ENCODE data around the gene MAFB. TPM values are rescaled to one million over a fixed set of nuclear protein-coding genes. Genes with fewer than 3 reads are reported as not detected.
A peak's percentile ranks its signal among the peaks of the same experiment; 100 is the strongest.

MAFB gene
- total RNA-seq, 4 donors from 2014 or later = 36.2 to 61.7 (median 39.6) TPM

DNA sequence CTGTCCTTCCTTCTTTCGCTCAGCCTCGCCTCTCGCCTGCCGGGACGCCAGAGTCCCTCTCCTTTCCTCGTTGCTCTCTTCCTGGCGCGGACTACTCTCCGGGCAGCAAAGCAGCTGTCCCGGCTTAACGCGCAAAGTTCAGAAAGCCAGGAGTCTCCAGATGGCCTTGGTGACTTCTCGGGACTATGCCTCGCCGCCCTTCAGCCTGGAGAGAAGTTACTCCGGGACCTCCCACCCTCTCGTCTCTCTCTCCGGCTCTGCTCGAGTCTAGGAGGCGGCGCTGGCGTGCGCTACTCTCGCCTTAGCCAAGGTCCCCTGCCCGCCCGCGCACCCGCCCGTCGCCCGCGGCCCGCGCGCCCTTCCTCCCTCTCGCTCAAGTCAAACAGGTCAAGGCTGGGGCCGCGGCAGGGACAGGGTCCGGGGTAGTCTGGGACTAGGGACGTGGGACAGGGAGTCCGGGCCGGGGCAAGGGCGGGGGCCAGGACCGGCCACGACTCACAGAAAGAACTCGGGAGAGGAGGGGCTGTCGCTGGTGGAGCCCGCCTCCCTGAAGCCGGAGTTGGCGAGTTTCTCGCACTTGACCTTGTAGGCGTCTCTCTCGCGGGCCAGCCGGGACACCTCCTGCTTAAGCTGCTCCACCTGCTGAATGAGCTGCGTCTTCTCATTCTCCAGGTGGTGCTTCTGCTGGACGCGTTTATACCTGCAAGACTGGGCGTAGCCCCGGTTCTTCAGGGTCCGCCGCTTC, 1.5 kb downstream of the MAFB start:
- H3K36me3 ChIP-seq = peaks cover 0 to 20% (median 0%) of the 10 kb centered on the region in 3 donors
- H3K4me3 ChIP-seq = peak overlapping the region; percentile 70 to 84 (median 80)
- TF ChIP-seq, protein P1, sequence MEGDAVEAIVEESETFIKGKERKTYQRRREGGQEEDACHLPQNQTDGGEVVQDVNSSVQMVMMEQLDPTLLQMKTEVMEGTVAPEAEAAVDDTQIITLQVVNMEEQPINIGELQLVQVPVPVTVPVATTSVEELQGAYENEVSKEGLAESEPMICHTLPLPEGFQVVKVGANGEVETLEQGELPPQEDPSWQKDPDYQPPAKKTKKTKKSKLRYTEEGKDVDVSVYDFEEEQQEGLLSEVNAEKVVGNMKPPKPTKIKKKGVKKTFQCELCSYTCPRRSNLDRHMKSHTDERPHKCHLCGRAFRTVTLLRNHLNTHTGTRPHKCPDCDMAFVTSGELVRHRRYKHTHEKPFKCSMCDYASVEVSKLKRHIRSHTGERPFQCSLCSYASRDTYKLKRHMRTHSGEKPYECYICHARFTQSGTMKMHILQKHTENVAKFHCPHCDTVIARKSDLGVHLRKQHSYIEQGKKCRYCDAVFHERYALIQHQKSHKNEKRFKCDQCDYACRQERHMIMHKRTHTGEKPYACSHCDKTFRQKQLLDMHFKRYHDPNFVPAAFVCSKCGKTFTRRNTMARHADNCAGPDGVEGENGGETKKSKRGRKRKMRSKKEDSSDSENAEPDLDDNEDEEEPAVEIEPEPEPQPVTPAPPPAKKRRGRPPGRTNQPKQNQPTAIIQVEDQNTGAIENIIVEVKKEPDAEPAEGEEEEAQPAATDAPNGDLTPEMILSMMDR (IDR thresholded peaks at IDR 0.05) = peak in 1 of 6 experiments; percentile 21
- peak in 2 of 4 donors; percentile 44 to 54 for TF ChIP-seq POLR2A (IDR thresholded peaks at IDR 0.05)
- peaks cover 18 to 83% (median 34%) of the 10 kb centered on the region in 3 donors for H3K4me1 ChIP-seq
- H3K27ac ChIP-seq = peak overlapping the region; percentile 94 to 98 (median 96)
- 2 to 4% methylated on average over 12 to 24 of the region's 62 CpGs for WGBS, 2 donors
- H3K9me3 ChIP-seq = no peaks in the 10 kb centered on the region
- DNase-seq = no peak
- intact Hi-C loops (cut with DNase I) = loop anchor here (10.0 kb wide), 1 partner anchor 403 kb away; no protein-coding TSS in a partner anchor
- H3K27me3 ChIP-seq = peaks cover 0 to 61% (median 2%) of the 10 kb centered on the region in 4 donors

DNA sequence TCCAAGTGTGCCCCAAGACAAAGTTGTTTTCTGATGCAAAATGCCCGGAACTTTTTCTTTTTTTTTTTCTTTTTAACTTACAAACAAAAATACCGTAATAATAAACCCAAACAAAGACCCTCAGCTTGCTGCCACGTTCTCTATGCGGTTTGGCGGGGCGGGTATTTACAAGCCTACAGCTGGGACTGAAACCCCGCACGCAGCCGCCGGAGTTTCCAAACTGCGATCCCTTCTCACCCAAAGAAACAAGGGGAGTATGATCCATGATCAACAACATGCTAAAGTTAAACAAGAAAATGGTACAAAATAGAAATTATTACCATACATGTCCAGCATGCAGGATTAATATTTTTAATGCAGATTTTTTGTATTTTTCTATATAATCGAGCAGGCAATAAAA, 2.1 kb downstream of the MAFB start:
- peaks cover 22 to 88% (median 39%) of the 10 kb centered on the region in 3 donors for H3K4me1 ChIP-seq
- intact Hi-C loops (cut with DNase I) = loop anchor here (10.0 kb wide), 1 partner anchor 402 kb away; no protein-coding TSS in a partner anchor

DNA sequence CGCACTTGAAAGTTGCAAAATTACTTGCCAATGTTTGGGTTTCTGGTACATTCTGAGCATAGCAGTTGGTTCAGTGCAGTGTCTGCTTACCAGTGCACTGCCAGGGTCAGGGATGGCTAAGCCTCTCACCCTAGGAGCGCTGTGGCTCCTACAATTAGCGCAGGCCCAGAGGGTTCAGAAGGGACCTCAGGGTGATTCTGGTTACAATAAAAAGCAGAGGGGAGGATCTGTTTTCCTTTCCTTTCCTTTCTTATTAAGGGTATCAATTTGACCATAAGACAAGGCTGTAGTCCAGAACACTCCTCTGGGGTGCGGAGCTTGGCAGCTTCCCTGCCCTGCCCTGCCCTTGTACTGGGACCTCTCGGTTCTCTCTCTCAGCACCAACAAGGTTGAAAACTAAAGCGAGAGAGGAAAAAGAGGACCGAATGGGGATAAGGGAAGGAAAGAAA, 2.6 kb downstream of the MAFB start:
- Histone ChIP-seq H3K4me1 (peaks cover 22 to 91% (median 39%) of the 10 kb centered on the region in 3 donors), H3K27ac (peak overlapping the region; percentile 25 to 97 (median 94)), H3K36me3 (peaks cover 0 to 20% (median 0%) of the 10 kb centered on the region in 3 donors), H3K27me3 (peaks cover 0 to 58% (median 0%) of the 10 kb centered on the region in 4 donors), H3K4me3 (peak overlapping the region; percentile 70 to 84 (median 80)), H3K9me3 (no peaks in the 10 kb centered on the region)
- WGBS, 2 donors = 22 to 40% methylated on average over 5 to 7 of the region's 7 CpGs
- no peak for DNase-seq
- intact Hi-C loops (cut with DNase I) = loop anchor here (10.0 kb wide), 1 partner anchor 402 kb away; no protein-coding TSS in a partner anchor
- no peak for TF ChIP-seq POLR2A (IDR thresholded peaks at IDR 0.05)
- TF ChIP-seq, protein P1 (IDR thresholded peaks at IDR 0.05) = no peak

More for the DNA sequence above, 2.1 kb downstream of the MAFB start:
- Histone ChIP-seq H3K27me3 (peaks cover 0 to 61% (median 0%) of the 10 kb centered on the region in 4 donors), H3K36me3 (peaks cover 0 to 20% (median 0%) of the 10 kb centered on the region in 3 donors), H3K27ac (peak overlapping the region; percentile 94 to 98 (median 96)), H3K9me3 (no peaks in the 10 kb centered on the region), H3K4me3 (peak overlapping the region; percentile 70 to 84 (median 80))
- no peak for DNase-seq
- 12 to 20% methylated on average over 12 of the region's 12 CpGs for WGBS, 2 donors
- TF ChIP-seq, protein P1 (IDR thresholded peaks at IDR 0.05) = no peak

DNA sequence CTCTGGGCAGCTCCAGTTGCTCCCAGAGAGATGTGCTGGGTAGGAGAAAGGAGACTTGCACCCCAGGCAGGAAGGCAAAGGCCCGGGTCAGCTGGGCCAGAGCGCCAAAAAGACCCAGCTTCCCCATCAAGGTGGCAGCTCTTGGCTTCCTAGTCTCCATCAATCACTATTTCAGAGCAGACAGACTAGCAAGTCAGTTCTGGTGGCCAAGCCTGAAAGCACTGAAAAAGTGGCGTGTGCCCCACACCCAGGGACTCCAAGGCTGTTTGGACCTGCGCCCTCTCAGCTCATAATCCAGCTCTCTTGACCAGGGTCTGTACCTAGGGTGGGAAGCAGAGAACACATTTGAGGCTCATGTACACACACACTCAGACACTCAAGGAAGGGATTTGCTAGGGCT, 3.7 kb downstream of the MAFB start:
- WGBS, 2 donors = 74% methylated on average over 3 of the region's 4 CpGs; no CpG with 5 or more reads in 1 of the 2 donors
- peak overlapping the region in 3 of 4 donors; percentile 5 to 94 (median 27) for H3K27ac ChIP-seq
- TF ChIP-seq POLR2A (IDR thresholded peaks at IDR 0.05) = no peak
- TF ChIP-seq, protein P1 (IDR thresholded peaks at IDR 0.05) = no peak
- DNase-seq = no peak
- H3K4me3 ChIP-seq = peak overlapping the region in 3 of 4 donors; percentile 77 to 84 (median 84)
- no peaks in the 10 kb centered on the region for H3K9me3 ChIP-seq
- intact Hi-C loops (cut with DNase I) = loop anchor here (10.0 kb wide), 1 partner anchor 401 kb away; no protein-coding TSS in a partner anchor
- peaks cover 0 to 47% (median 0%) of the 10 kb centered on the region in 4 donors for H3K27me3 ChIP-seq
- H3K36me3 ChIP-seq = peaks cover 0 to 20% (median 0%) of the 10 kb centered on the region in 3 donors
- peaks cover 14 to 85% (median 35%) of the 10 kb centered on the region in 3 donors for H3K4me1 ChIP-seq
